IMR-90 (cell line): ENCODE results near the gene MYPN. TPM values are rescaled to one million over a fixed set of nuclear protein-coding genes. Genes with fewer than 3 reads are reported as not detected.
A peak's percentile ranks its signal among the peaks of the same experiment; 100 is the strongest.

Source experiments
- ATAC-seq: fragments of 200-7000 bp; cut with Tn5 transposase; 2 replicates; pipeline ENCODE4 v1.9.1; 2020; ENCODE audit warnings: low read depth, mild to moderate bottlenecking, moderate library complexity
- BruUV-seq: library from RNA; stranded (reverse); fragments of 400-500 nt; replicated peaks from 2 replicates; lab custom pipeline; 2021; lab: Mats Ljungman, UMichigan
- CTCF ChIA-PET: fragments of 300-600 bp; formaldehyde crosslinking; extraction: SDS; loops from one replicate; lab custom pipeline; 2021; ENCODE audit warnings: antibody characterized with exemption; lab: Yijun Ruan, JAX
- POLR2A ChIA-PET: fragments of 300-600 bp; sonication (Branson Sonifier 250); formaldehyde crosslinking; loops from one replicate; lab custom pipeline; 2022; ENCODE audit warnings: antibody characterized with exemption; ENCODE audit not compliant: unreplicated experiment; lab: Charles Lee
- DNase-seq: peaks from one replicate; pipeline ENCODE4 v3.0.0; 2013
- H2AFZ ChIP-seq: replicated peaks from 2 replicates; pipeline ENCODE3; 2013; ENCODE audit warnings: low read length, mild to moderate bottlenecking; ENCODE audit not compliant: poor library complexity
- H2AK5ac ChIP-seq: 2 replicates; pipeline ENCODE4 v1.6.1; 2013; ENCODE audit warnings: low read depth, low read length, inconsistent platforms
- H2AK9ac ChIP-seq: replicated peaks from 2 replicates; pipeline ENCODE3; 2013; ENCODE audit warnings: mild to moderate bottlenecking, low read depth, low read length, moderate library complexity; ENCODE audit not compliant: poor library complexity
- H2BK120ac ChIP-seq: 2 replicates; pipeline ENCODE4 v1.6.1; 2013; ENCODE audit warnings: low read depth, low read length, inconsistent platforms
- H2BK15ac ChIP-seq: 3 replicates; pipeline ENCODE4 v1.6.1; 2013; ENCODE audit warnings: low read depth, low read length, inconsistent platforms
- H2BK20ac ChIP-seq: 2 replicates; pipeline ENCODE4 v1.6.1; 2013; ENCODE audit warnings: low read depth, mild to moderate bottlenecking, inconsistent platforms, low read length, moderate library complexity
- H2BK5ac ChIP-seq: 2 replicates; pipeline ENCODE4 v1.6.1; 2013; ENCODE audit warnings: mild to moderate bottlenecking, low read depth, low read length, inconsistent platforms; ENCODE audit not compliant: poor library complexity, severe bottlenecking
- H3K14ac ChIP-seq: replicated peaks from 2 replicates; pipeline ENCODE4 v1.6.1; 2013; ENCODE audit warnings: low read depth, low read length, inconsistent platforms
- H3K18ac ChIP-seq: 2 replicates; pipeline ENCODE4 v1.6.1; 2013; ENCODE audit warnings: low read depth, low read length, control low read depth
- H3K23ac ChIP-seq: 2 replicates; pipeline ENCODE4 v1.6.1; 2013; ENCODE audit warnings: low read depth, low read length, inconsistent platforms
- H3K27ac ChIP-seq: 2 replicates; pipeline ENCODE4 v1.5.1; 2013; ENCODE audit warnings: mild to moderate bottlenecking, control low read depth, low read length; ENCODE audit not compliant: insufficient read depth
- H3K27me3 ChIP-seq: 2 replicates; pipeline ENCODE4 v1.6.1; 2013; ENCODE audit warnings: low read length; ENCODE audit not compliant: control insufficient read depth, insufficient read depth
- H3K36me3 ChIP-seq: 2 replicates; pipeline ENCODE4 v1.6.1; 2013; ENCODE audit warnings: low read length, mixed read lengths; ENCODE audit not compliant: control insufficient read depth, insufficient read depth
- H3K4ac ChIP-seq: 2 replicates; pipeline ENCODE4 v1.6.1; 2013; ENCODE audit warnings: low read depth, low read length, inconsistent platforms
- H3K4me1 ChIP-seq: 2 replicates; pipeline ENCODE4 v1.6.1; 2013; ENCODE audit warnings: low read length, mixed read lengths; ENCODE audit not compliant: control insufficient read depth, insufficient read depth
- H3K4me2 ChIP-seq: 2 replicates; pipeline ENCODE4 v1.6.1; 2013; ENCODE audit warnings: low read depth, mild to moderate bottlenecking, control low read depth, low read length, moderate library complexity
- H3K4me3 ChIP-seq: 2 replicates; pipeline ENCODE4 v1.5.1; 2013; ENCODE audit warnings: low read depth, mild to moderate bottlenecking, control low read depth, low read length, moderate library complexity; ENCODE audit not compliant: insufficient read depth
- H3K56ac ChIP-seq: 2 replicates; pipeline ENCODE4 v1.6.1; 2013; ENCODE audit warnings: low read length, inconsistent platforms; ENCODE audit not compliant: insufficient read depth; ENCODE audit errors: extremely low read depth
- H3K79me1 ChIP-seq, 2 experiments: 2 replicates each; pipeline ENCODE4 v1.6.1; 2013; ENCODE audit warnings: low read length in 2 of 2, inconsistent platforms in 1 of 2, low read depth in 1 of 2
- H3K9ac ChIP-seq: 2 replicates; pipeline ENCODE4 v1.6.1; 2013; ENCODE audit warnings: low read depth, low read length, control low read depth
- H3K9me1 ChIP-seq: 2 replicates; pipeline ENCODE4 v1.6.1; 2013; ENCODE audit warnings: low read length, inconsistent platforms; ENCODE audit not compliant: insufficient read depth
- H3K9me3 ChIP-seq: 2 replicates; pipeline ENCODE4 v1.6.1; 2013; ENCODE audit warnings: low read length; ENCODE audit not compliant: control insufficient read depth, insufficient read depth
- H4K20me1 ChIP-seq: 2 replicates; pipeline ENCODE4 v1.6.1; 2013; ENCODE audit warnings: low read length, inconsistent platforms; ENCODE audit not compliant: insufficient read depth
- H4K5ac ChIP-seq: 2 replicates; pipeline ENCODE4 v1.6.1; 2013; ENCODE audit warnings: mild to moderate bottlenecking, low read depth, low read length, control low read depth
- H4K8ac ChIP-seq, 2 experiments: 2 replicates each; pipeline ENCODE4 v1.6.1; 2013; ENCODE audit warnings: low read depth in 2 of 2, low read length in 2 of 2, control low read depth in 1 of 2, inconsistent platforms in 1 of 2
- H4K91ac ChIP-seq: 2 replicates; pipeline ENCODE4 v1.6.1; 2013; ENCODE audit warnings: low read depth, low read length, inconsistent platforms; ENCODE audit not compliant: insufficient read depth
- BHLHE40 ChIP-seq: fragments of 150-350 bp; IDR thresholded peaks from 2 replicates; pipeline ENCODE4 v1.6.1; 2016; ENCODE audit warnings: mild to moderate bottlenecking, low read depth, low read length
- CEBPB ChIP-seq: IDR thresholded peaks from 2 replicates; pipeline ENCODE4 v1.6.1; 2012; ENCODE audit warnings: low read depth, low read length, improper control_type of control experiment
- CHD1 ChIP-seq: IDR thresholded peaks from 2 replicates; pipeline ENCODE4 v1.6.1; 2012; ENCODE audit warnings: low read depth, low read length, improper control_type of control experiment
- FOS ChIP-seq: fragments of 150-350 bp; IDR thresholded peaks from 2 replicates; pipeline ENCODE4 v1.6.1; 2016; ENCODE audit warnings: low read depth, low read length
- MAFK ChIP-seq: IDR thresholded peaks from 2 replicates; pipeline ENCODE4 v1.6.1; 2012; ENCODE audit warnings: low read depth, low read length, improper control_type of control experiment
- MAZ ChIP-seq: IDR thresholded peaks from 2 replicates; pipeline ENCODE4 v1.6.1; 2012; ENCODE audit warnings: low read depth, mild to moderate bottlenecking, low read length, improper control_type of control experiment, moderate library complexity, borderline replicate concordance
- MXI1 ChIP-seq: IDR thresholded peaks from 2 replicates; pipeline ENCODE4 v1.6.1; 2012; ENCODE audit warnings: low read depth, mild to moderate bottlenecking, low read length, moderate library complexity, borderline replicate concordance
- NFE2L2 ChIP-seq: fragments of 150-350 bp; IDR thresholded peaks from 2 replicates; pipeline ENCODE4 v1.6.1; 2016; ENCODE audit warnings: low read depth, mild to moderate bottlenecking, low read length
- POLR2A ChIP-seq: IDR thresholded peaks from 2 replicates; pipeline ENCODE4 v1.6.1; 2012; ENCODE audit warnings: mild to moderate bottlenecking, low read depth, low read length
- RAD21 ChIP-seq: IDR thresholded peaks from 2 replicates; pipeline ENCODE4 v1.6.1; 2012; ENCODE audit warnings: low read length, improper control_type of control experiment
- RCOR1 ChIP-seq: IDR thresholded peaks from 2 replicates; pipeline ENCODE4 v1.6.1; 2012; ENCODE audit warnings: mild to moderate bottlenecking, low read length, improper control_type of control experiment; ENCODE audit not compliant: insufficient replicate concordance
- RFX5 ChIP-seq: IDR thresholded peaks from 2 replicates; pipeline ENCODE4 v1.8.0; 2012; ENCODE audit warnings: low read depth, mild to moderate bottlenecking, low read length, moderate library complexity
- SMC3 ChIP-seq: fragments of 150-350 bp; IDR thresholded peaks from 2 replicates; pipeline ENCODE4 v1.6.1; 2016; ENCODE audit warnings: low read depth, mild to moderate bottlenecking, antibody characterized with exemption, low read length, moderate library complexity
- USF2 ChIP-seq: fragments of 150-350 bp; IDR thresholded peaks from 2 replicates; pipeline ENCODE4 v1.6.1; 2017; ENCODE audit warnings: mild to moderate bottlenecking, antibody characterized with exemption, low read length, low read depth
- WGBS, 2 experiments: methylation state at CpG; one replicate each; pipeline versions ENCODE4 v1.1.5 to v1.1.7; 2013; ENCODE audit warnings: missing lambda C conversion rate in 2 of 2; ENCODE audit not compliant: insufficient read length in 1 of 2; ENCODE audit errors: extremely low coverage in 2 of 2; 5-methylcytosine and 5-hydroxymethylcytosine counted together
- dilution Hi-C: fragments of 300-500 bp; cut with HindIII; formaldehyde crosslinking; loops from one replicate; pipeline ENCODE4 v1.14.3; 2018; ENCODE audit warnings: low sequenced_read_pairs; ENCODE audit not compliant: unreplicated experiment
- in situ Hi-C: fragments of 300-500 bp; cut with MboI; formaldehyde crosslinking; loops from 3 replicates; pipeline ENCODE4 v1.14.3; 2019; ENCODE audit warnings: low sequenced_read_pairs, inconsistent platforms, mixed read lengths
- intact Hi-C: fragments of 100-400 bp; cut with micrococcal nuclease; formaldehyde crosslinking; loops from 2 replicates; pipeline ENCODE4 v1.10.0; 2022
- polyA plus RNA-seq, 3 experiments: library from polyadenylated mRNA; depleted of rRNA; stranded (reverse); fragments of >200 nt; gene quantifications; 2 replicates each; pipeline ENCODE4 v1.2.3, GENCODE V29; 2012; ENCODE audit warnings: low replicate concordance in 1 of 3
- total RNA-seq: library from RNA; depleted of rRNA; stranded (reverse); fragments of >200 nt; gene quantifications from 2 replicates; pipeline ENCODE4 v1.2.3, GENCODE V29; 2012
- TF ChIP-seq, protein P1 (sequence below): fragments of 150-350 bp; IDR thresholded peaks from 2 replicates; pipeline ENCODE4 v1.6.1; 2016; ENCODE audit warnings: low read depth, mild to moderate bottlenecking, low read length, moderate library complexity, borderline replicate concordance
- TF ChIP-seq, protein P2 (sequence below): conservative IDR thresholded peaks from 2 replicates; pipeline ENCODE4 v1.5.1; 2012; ENCODE audit warnings: mild to moderate bottlenecking, low read depth, low read length, improper control_type of control experiment

Gene MYPN
- total and polyA plus RNA-seq, 2 of the 4 experiments (the other 2 are of a cell fraction), result 7.8 to 13.1 TPM

DNA sequence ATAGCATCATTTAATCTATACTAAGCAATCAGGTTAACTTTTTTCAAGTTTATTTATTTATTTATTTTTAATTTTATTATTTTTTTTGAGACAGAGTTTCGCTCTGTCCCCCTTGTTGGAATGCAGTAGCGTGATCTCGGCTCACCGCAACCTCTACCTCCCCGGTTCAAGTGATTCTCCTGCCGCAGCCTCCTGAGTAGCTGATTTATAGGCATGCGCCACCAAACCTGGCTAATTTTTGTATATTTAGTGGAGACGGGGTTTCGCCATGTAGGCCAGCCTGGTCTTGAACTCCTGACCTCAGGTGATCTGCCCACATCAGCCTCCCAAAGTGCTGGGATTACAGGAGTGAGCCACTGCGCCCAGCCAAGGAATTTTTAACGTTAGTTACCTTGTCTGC lies 635 bp upstream of the MYPN start:
- Histone ChIP-seq H2AFZ (no peak overlapping the region), H4K20me1 (no peaks in the 10 kb centered on the region), H3K23ac (no peak overlapping the region), H3K27ac (peak overlapping the region; percentile 23), H2BK15ac (peak overlapping the region; percentile 98; the same call in 2 of the 3 replicates), H2AK9ac (no peak overlapping the region), H3K27me3 (no peaks in the 10 kb centered on the region), H3K9ac (no peak overlapping the region), H3K79me1 (peaks cover 4 to 19% of the 10 kb centered on the region in 2 experiments; a peak in 3 of 4 replicates), H3K18ac (peak overlapping the region; percentile 11; the same call in 1 of the 2 replicates), H4K8ac (peak overlapping the region; percentile 43 to 50; a peak in 3 of 4 replicates), H3K9me1 (peaks cover 3% of the 10 kb centered on the region; the same call in 1 of the 2 replicates), H3K9me3 (no peaks in the 10 kb centered on the region), H2AK5ac (peak overlapping the region; percentile 83; the same call in 1 of the 2 replicates), H3K56ac (no peak overlapping the region; the same call in 1 of the 2 replicates), H3K4me2 (no peak overlapping the region), H2BK20ac (peak overlapping the region; percentile 33; the same call in 1 of the 2 replicates), H2BK120ac (peak overlapping the region; percentile 17), H2BK5ac (peak overlapping the region; percentile 70), H4K91ac (peak overlapping the region; percentile 45; the same call in 1 of the 2 replicates), H4K5ac (peak overlapping the region; percentile 60; the same call in 1 of the 2 replicates), H3K14ac (no peak overlapping the region; the same call in 1 of the 2 replicates), H3K36me3 (no peaks in the 10 kb centered on the region), H3K4ac (peak overlapping the region; percentile 44), H3K4me3 (no peak overlapping the region), H3K4me1 (peaks cover 12% of the 10 kb centered on the region)
- BruUV-seq, result no TSS peak
- ATAC-seq (no peak), DNase-seq (no peak)
- ChIA-PET CTCF (no interaction called here), POLR2A (interaction anchor here (1.0 kb wide), 1 partner anchor 12 kb away, joined by 3 read pairs; no protein-coding TSS in a partner anchor)
- dilution Hi-C loops (no loop called here), in situ Hi-C loops (no loop called here), intact Hi-C loops (no loop called here)
- TF ChIP-seq SMC3 (no peak), MXI1 (no peak), MAFK (no peak), BHLHE40 (no peak), USF2 (no peak), POLR2A (no peak), RCOR1 (no peak), MAZ (no peak), RAD21 (no peak), CHD1 (no peak), RFX5 (no peak), CEBPB (no peak), NFE2L2 (no peak), FOS (no peak)
- TF ChIP-seq, protein P1, sequence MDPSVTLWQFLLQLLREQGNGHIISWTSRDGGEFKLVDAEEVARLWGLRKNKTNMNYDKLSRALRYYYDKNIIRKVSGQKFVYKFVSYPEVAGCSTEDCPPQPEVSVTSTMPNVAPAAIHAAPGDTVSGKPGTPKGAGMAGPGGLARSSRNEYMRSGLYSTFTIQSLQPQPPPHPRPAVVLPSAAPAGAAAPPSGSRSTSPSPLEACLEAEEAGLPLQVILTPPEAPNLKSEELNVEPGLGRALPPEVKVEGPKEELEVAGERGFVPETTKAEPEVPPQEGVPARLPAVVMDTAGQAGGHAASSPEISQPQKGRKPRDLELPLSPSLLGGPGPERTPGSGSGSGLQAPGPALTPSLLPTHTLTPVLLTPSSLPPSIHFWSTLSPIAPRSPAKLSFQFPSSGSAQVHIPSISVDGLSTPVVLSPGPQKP, result no peak
- TF ChIP-seq, protein P2, sequence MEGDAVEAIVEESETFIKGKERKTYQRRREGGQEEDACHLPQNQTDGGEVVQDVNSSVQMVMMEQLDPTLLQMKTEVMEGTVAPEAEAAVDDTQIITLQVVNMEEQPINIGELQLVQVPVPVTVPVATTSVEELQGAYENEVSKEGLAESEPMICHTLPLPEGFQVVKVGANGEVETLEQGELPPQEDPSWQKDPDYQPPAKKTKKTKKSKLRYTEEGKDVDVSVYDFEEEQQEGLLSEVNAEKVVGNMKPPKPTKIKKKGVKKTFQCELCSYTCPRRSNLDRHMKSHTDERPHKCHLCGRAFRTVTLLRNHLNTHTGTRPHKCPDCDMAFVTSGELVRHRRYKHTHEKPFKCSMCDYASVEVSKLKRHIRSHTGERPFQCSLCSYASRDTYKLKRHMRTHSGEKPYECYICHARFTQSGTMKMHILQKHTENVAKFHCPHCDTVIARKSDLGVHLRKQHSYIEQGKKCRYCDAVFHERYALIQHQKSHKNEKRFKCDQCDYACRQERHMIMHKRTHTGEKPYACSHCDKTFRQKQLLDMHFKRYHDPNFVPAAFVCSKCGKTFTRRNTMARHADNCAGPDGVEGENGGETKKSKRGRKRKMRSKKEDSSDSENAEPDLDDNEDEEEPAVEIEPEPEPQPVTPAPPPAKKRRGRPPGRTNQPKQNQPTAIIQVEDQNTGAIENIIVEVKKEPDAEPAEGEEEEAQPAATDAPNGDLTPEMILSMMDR, result no peak
- no CpG with 5 or more reads among the region's 11 CpGs for WGBS, 2 experiments
